Liver (tissue), 9 donors: Measurements from ENCODE around the gene DOK1. TPM values are rescaled to one million over a fixed set of nuclear protein-coding genes. Genes with fewer than 3 reads are reported as not detected.

Source experiments
- DNase-seq: peaks from one replicate; pipeline ENCODE4 v3.0.0-alpha.2; 2017; ENCODE audit warnings: low spot score
- H3K27ac ChIP-seq, 2 donors: one replicate each; pipeline ENCODE4 v1.7.0; 2013; ENCODE audit warnings: inconsistent platforms in 2 of 2, low read length in 2 of 2, control low read depth in 1 of 2, low read depth in 1 of 2, mild to moderate bottlenecking in 1 of 2
- H3K27me3 ChIP-seq, 4 donors: one replicate each; pipeline versions ENCODE4 v1.6.1 to v1.7.0; 2013; ENCODE audit warnings: low read length in 3 of 4, inconsistent platforms in 1 of 4, mild to moderate bottlenecking in 1 of 4, moderate library complexity in 1 of 4; ENCODE audit not compliant: control insufficient read depth in 4 of 4, insufficient read depth in 4 of 4
- H3K36me3 ChIP-seq, 4 donors: one replicate each; pipeline versions ENCODE4 v1.6.1 to v1.7.0; 2013; ENCODE audit warnings: low read length in 3 of 4, mild to moderate bottlenecking in 3 of 4, low read depth in 1 of 4, moderate library complexity in 1 of 4; ENCODE audit not compliant: control insufficient read depth in 4 of 4, insufficient read depth in 3 of 4
- H3K4me1 ChIP-seq, 4 donors: one replicate each; pipeline versions ENCODE4 v1.6.1 to v1.7.0; 2013; ENCODE audit warnings: low read length in 3 of 4, mild to moderate bottlenecking in 3 of 4, moderate library complexity in 1 of 4; ENCODE audit not compliant: control insufficient read depth in 4 of 4, insufficient read depth in 4 of 4
- H3K4me3 ChIP-seq, 3 donors: one replicate each; pipeline versions ENCODE4 v1.6.1 to v1.7.0; 2013; ENCODE audit warnings: low read length in 3 of 3, control low read depth in 1 of 3, low read depth in 1 of 3, mild to moderate bottlenecking in 1 of 3
- H3K9ac ChIP-seq, 2 donors: one replicate each; pipeline ENCODE4 v1.7.0; 2013; ENCODE audit warnings: low read length in 2 of 2, mild to moderate bottlenecking in 2 of 2, moderate library complexity in 2 of 2, control low read depth in 1 of 2, low read depth in 1 of 2
- H3K9me3 ChIP-seq, 4 donors: one replicate each; pipeline versions ENCODE4 v1.6.1 to v1.7.0; 2013; ENCODE audit warnings: low read length in 3 of 4; ENCODE audit not compliant: control insufficient read depth in 4 of 4
- ATF3 ChIP-seq: IDR thresholded peaks from 2 replicates; pipeline ENCODE4 v1.6.1; 2016; ENCODE audit warnings: antibody characterized with exemption
- CTCF ChIP-seq: fragments of 150-350 bp; IDR thresholded peaks from 2 replicates; pipeline ENCODE4 v1.5.1; 2017; ENCODE audit warnings: improper control_type of control experiment, low read depth, low read length; ENCODE audit not compliant: missing input control
- EGR1 ChIP-seq, 2 donors: IDR thresholded peaks; 2 replicates each; pipeline ENCODE4 v1.6.1; 2016 to 2018; ENCODE audit warnings: antibody characterized with exemption in 2 of 2, low read depth in 2 of 2
- FOXA1 ChIP-seq: IDR thresholded peaks from 2 replicates; pipeline ENCODE4 v1.6.1; 2016; ENCODE audit warnings: antibody characterized with exemption
- FOXA2 ChIP-seq: IDR thresholded peaks from 2 replicates; pipeline ENCODE4 v1.6.1; 2016; ENCODE audit warnings: antibody characterized with exemption
- GABPA ChIP-seq, 2 donors: IDR thresholded peaks in 1 of 2; conservative IDR thresholded peaks in 1 of 2; 2 replicates each; pipeline ENCODE4 v1.6.1; 2016; ENCODE audit warnings: antibody characterized with exemption in 2 of 2, mild to moderate bottlenecking in 1 of 2, moderate library complexity in 1 of 2
- HNF4A ChIP-seq, 2 donors: conservative IDR thresholded peaks; 2 replicates each; pipeline ENCODE4 v1.6.1; 2016; ENCODE audit warnings: antibody characterized with exemption in 2 of 2, mild to moderate bottlenecking in 2 of 2
- HNF4G ChIP-seq: IDR thresholded peaks from 2 replicates; pipeline ENCODE4 v1.6.1; 2016; ENCODE audit warnings: antibody characterized with exemption
- JUND ChIP-seq, 2 donors: IDR thresholded peaks; 2 replicates each; pipeline ENCODE4 v1.6.1; 2016; ENCODE audit warnings: antibody characterized with exemption in 2 of 2
- NR2F2 ChIP-seq: IDR thresholded peaks from 2 replicates; pipeline ENCODE4 v1.6.1; 2016; ENCODE audit warnings: antibody characterized with exemption
- RAD21 ChIP-seq, 2 donors: IDR thresholded peaks; 2 replicates each; pipeline ENCODE4 v1.6.1; 2016; ENCODE audit warnings: antibody characterized with exemption in 2 of 2, mild to moderate bottlenecking in 2 of 2
- RXRA ChIP-seq, 2 donors: IDR thresholded peaks; 2 replicates each; pipeline ENCODE4 v1.6.1; 2017 to 2018; ENCODE audit warnings: antibody characterized with exemption in 2 of 2, mild to moderate bottlenecking in 1 of 2
- SP1 ChIP-seq: IDR thresholded peaks from 2 replicates; pipeline ENCODE4 v1.6.1; 2018; ENCODE audit warnings: antibody characterized with exemption, mild to moderate bottlenecking
- TAF1 ChIP-seq: conservative IDR thresholded peaks from 2 replicates; pipeline ENCODE4 v1.6.1; 2016; ENCODE audit warnings: antibody characterized with exemption, mild to moderate bottlenecking
- YY1 ChIP-seq: IDR thresholded peaks from 2 replicates; pipeline ENCODE4 v1.6.1; 2016; ENCODE audit warnings: antibody characterized with exemption, mild to moderate bottlenecking
- ZBTB33 ChIP-seq: IDR thresholded peaks from 2 replicates; pipeline ENCODE4 v1.6.1; 2016; ENCODE audit warnings: antibody characterized with exemption
- WGBS: extraction: QIAGEN DNeasy Blood & Tissue Kit; methylation state at CpG from one replicate; pipeline ENCODE4 v1.1.7; 2013; 5-methylcytosine and 5-hydroxymethylcytosine counted together
- polyA plus RNA-seq, 2 donors: library from polyadenylated mRNA; stranded (reverse) in 1 of 2; unstranded in 1 of 2; fragments of 200-250 nt in 1 of 2; fragments of >200 nt in 1 of 2; fragmentation: Nextera tagmentation in 1 of 2; extraction: Ambion mirVana in 1 of 2; gene quantifications; one replicate each; pipeline versions ENCODE4 v1.2.1 to v1.2.3, GENCODE V29; 2013 to 2015
- total RNA-seq, 2 donors: library from RNA; depleted of rRNA; stranded (reverse); fragments of >200 nt; gene quantifications; one replicate each; pipeline ENCODE4 v1.2.3, GENCODE V29; 2014
- TF ChIP-seq, protein P1 (sequence below): IDR thresholded peaks from 2 replicates; pipeline ENCODE4 v1.6.1; 2016; ENCODE audit warnings: antibody characterized with exemption, mild to moderate bottlenecking
- TF ChIP-seq, protein P2 (sequence below): IDR thresholded peaks from 2 replicates; pipeline ENCODE4 v1.6.1; 2016; ENCODE audit warnings: antibody characterized with exemption
- donor health status: healthy.
- donor health status: healthy.
- donor health status: healthy.
- donor health status: healthy.
- donor health status: healthy.

The DOK1 gene
- total and polyA plus RNA-seq, 4 donors = 2.0 to 8.6 (median 4.1) TPM

GRCh38 chr2:74533464-74533863, 21.1 kb upstream of the DOK1 start:
- peaks cover 0 to 6% (median 0%) of the 10 kb centered on the region in 4 donors for H3K36me3 ChIP-seq
- no peak overlapping the region for H3K4me3 ChIP-seq
- H3K27ac ChIP-seq = no peak overlapping the region
- H3K27me3 ChIP-seq = no peaks in the 10 kb centered on the region
- H3K9ac ChIP-seq = no peak overlapping the region
- no peak for DNase-seq
- TF ChIP-seq ATF3 (no peak), TAF1 (no peak), SP1 (no peak), HNF4A (conservative IDR thresholded peaks at IDR 0.05) (no peak), EGR1 (IDR thresholded peaks at IDR 0.05; ENCODE audit: low read depth in 2 of 2) (no peak), CTCF (no peak), FOXA2 (no peak), RAD21 (IDR thresholded peaks at IDR 0.05) (no peak), RXRA (IDR thresholded peaks at IDR 0.05) (no peak), JUND (IDR thresholded peaks at IDR 0.05) (no peak), ZBTB33 (no peak), NR2F2 (no peak), HNF4G (no peak), GABPA (IDR thresholded peaks at IDR 0.05 in 1 of 2, conservative IDR thresholded peaks at IDR 0.05 in 1 of 2) (no peak), FOXA1 (no peak), YY1 (no peak)
- TF ChIP-seq, protein P1, sequence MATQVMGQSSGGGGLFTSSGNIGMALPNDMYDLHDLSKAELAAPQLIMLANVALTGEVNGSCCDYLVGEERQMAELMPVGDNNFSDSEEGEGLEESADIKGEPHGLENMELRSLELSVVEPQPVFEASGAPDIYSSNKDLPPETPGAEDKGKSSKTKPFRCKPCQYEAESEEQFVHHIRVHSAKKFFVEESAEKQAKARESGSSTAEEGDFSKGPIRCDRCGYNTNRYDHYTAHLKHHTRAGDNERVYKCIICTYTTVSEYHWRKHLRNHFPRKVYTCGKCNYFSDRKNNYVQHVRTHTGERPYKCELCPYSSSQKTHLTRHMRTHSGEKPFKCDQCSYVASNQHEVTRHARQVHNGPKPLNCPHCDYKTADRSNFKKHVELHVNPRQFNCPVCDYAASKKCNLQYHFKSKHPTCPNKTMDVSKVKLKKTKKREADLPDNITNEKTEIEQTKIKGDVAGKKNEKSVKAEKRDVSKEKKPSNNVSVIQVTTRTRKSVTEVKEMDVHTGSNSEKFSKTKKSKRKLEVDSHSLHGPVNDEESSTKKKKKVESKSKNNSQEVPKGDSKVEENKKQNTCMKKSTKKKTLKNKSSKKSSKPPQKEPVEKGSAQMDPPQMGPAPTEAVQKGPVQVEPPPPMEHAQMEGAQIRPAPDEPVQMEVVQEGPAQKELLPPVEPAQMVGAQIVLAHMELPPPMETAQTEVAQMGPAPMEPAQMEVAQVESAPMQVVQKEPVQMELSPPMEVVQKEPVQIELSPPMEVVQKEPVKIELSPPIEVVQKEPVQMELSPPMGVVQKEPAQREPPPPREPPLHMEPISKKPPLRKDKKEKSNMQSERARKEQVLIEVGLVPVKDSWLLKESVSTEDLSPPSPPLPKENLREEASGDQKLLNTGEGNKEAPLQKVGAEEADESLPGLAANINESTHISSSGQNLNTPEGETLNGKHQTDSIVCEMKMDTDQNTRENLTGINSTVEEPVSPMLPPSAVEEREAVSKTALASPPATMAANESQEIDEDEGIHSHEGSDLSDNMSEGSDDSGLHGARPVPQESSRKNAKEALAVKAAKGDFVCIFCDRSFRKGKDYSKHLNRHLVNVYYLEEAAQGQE = no peak
- TF ChIP-seq, protein P2, sequence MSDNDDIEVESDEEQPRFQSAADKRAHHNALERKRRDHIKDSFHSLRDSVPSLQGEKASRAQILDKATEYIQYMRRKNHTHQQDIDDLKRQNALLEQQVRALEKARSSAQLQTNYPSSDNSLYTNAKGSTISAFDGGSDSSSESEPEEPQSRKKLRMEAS = no peak
- WGBS = 86% methylated on average over 4 of the region's 4 CpGs
- peaks cover 4 to 17% (median 13%) of the 10 kb centered on the region in 4 donors for H3K4me1 ChIP-seq
- no peaks in the 10 kb centered on the region for H3K9me3 ChIP-seq
